Measurements from ENCODE around the gene NMBR.

Gene NMBR

DNA sequence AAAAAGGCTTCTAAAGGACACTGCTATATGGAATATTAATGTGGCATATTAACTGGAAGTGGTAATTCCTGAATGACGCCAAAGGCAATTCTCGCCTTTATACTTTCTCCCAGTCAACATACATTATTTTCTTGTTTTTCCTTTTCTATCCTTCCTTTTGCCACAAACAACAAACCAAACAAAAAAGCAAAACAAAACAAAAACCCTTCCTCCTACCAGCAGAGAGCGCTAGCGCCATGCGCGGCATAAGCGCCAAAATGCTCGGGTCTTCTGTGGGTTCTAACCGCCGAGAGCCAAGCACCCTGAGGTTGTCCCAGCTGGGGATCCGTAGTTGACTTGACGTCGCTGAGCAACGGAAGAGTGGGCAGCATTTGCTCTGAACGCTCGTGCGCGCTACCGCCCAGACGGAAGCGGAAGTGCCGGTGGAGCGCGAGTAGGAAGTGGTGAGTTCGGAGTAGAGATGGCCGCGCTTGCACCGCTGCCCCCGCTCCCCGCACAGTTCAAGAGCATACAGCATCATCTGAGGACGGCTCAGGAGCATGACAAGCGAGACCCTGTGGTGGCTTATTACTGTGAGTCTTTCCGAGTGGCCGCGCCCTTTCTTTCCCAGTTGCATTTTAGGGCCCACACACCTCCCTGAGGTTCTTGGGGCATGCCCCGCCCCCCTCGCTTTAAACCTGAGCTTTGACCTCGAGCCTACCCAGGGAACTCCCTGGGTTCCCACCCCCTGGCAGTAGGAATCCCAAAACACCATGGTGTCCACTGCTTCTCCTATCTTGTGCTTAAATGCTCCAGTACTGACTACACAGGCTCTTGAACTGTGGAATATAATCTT, at the start of gene NMBR, which contains the start of gene VTA1:
NMBR (minus strand) TSS at position 295 of the 835 bp plus-strand sequence. CDS start 58,464 bp downstream, outside the sequence.
VTA1 (plus strand) TSS at position 436 of the 835 bp plus-strand sequence; CDS start at position 461, 25 bp downstream.
- peak; percentile 100 for ATAC-seq
- TF ChIP-seq ARNTL (CRISPR knock-in tag; IDR thresholded peaks at IDR 0.05; ENCODE audit: borderline replicate concordance, low read depth), result no peak
- TF ChIP-seq CSDC2 (CRISPR knock-in tag; IDR thresholded peaks at IDR 0.05), result no peak
- no peak for TF ChIP-seq ZNF70 (CRISPR knock-in tag; IDR thresholded peaks at IDR 0.05)

DNA sequence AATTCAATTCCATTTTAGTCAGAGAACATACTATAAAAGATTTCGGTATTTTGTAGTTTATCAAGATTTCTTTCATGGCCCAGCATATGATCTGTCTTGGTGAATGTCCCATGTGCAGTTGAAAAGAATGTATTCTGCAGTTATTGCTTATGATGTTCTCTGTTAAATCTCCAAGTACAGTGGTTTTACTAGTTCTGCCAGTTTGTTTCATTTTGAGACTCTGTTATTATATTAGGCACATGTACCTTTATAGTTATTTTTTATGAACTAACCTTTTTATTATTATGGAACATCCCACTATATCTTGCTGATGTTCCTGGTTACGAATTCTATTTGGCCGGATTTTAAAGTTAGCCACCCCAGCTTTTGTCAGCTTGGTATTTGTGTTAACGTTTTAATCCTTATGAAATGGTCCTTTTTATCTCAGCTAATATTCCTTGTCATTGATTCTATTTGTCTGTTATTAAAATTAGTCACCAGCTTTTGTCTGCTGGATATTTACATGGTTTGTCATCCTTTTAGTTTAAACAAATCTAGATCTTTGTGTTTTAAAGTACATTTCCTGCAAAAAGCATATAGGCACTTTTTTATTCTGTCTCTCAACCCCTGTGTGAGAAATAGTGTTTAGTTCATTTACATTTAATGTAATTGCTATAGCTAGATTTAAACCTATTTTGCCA, 49.1 kb upstream of the NMBR start:
- no peak for ATAC-seq
- no peak for TF ChIP-seq PPARA (CRISPR knock-in tag; IDR thresholded peaks at IDR 0.05; ENCODE audit: borderline replicate concordance)
- TF ChIP-seq TOX (CRISPR knock-in tag; IDR thresholded peaks at IDR 0.05; ENCODE audit: borderline replicate concordance), result no peak
- no peak for TF ChIP-seq TSHZ2 (CRISPR knock-in tag; IDR thresholded peaks at IDR 0.05)
- no peak for TF ChIP-seq ZNF70 (CRISPR knock-in tag; IDR thresholded peaks at IDR 0.05)
- TF ChIP-seq ARNTL (CRISPR knock-in tag; IDR thresholded peaks at IDR 0.05; ENCODE audit: borderline replicate concordance, low read depth), result no peak
- TF ChIP-seq RARB (CRISPR knock-in tag; IDR thresholded peaks at IDR 0.05), result no peak
- TF ChIP-seq TCF4 (CRISPR knock-in tag; IDR thresholded peaks at IDR 0.05; ENCODE audit: borderline replicate concordance), result no peak
- TF ChIP-seq POU6F1 (CRISPR knock-in tag; IDR thresholded peaks at IDR 0.05; ENCODE audit: borderline replicate concordance, low read depth), result no peak
- no peak for TF ChIP-seq PATZ1 (CRISPR knock-in tag; IDR thresholded peaks at IDR 0.05; ENCODE audit: borderline replicate concordance)
- TF ChIP-seq ESRRG (CRISPR knock-in tag; IDR thresholded peaks at IDR 0.05), result no peak
- TF ChIP-seq ISL1 (CRISPR knock-in tag; IDR thresholded peaks at IDR 0.05), result no peak
- no peak for TF ChIP-seq ZFP3 (CRISPR knock-in tag; IDR thresholded peaks at IDR 0.05)
- TF ChIP-seq ZFP30 (CRISPR knock-in tag; IDR thresholded peaks at IDR 0.05), result no peak
- no peak for TF ChIP-seq CSRNP3 (CRISPR knock-in tag; IDR thresholded peaks at IDR 0.05)
- no peak for TF ChIP-seq ZNF8 (CRISPR knock-in tag; IDR thresholded peaks at IDR 0.05)
- TF ChIP-seq OSR1 (CRISPR knock-in tag; IDR thresholded peaks at IDR 0.05), result no peak
- TF ChIP-seq BACH2 (CRISPR knock-in tag; IDR thresholded peaks at IDR 0.05; ENCODE audit: borderline replicate concordance), result no peak
- TF ChIP-seq SNAI2 (CRISPR knock-in tag; IDR thresholded peaks at IDR 0.05), result no peak
- no peak for TF ChIP-seq CREB5 (CRISPR knock-in tag; IDR thresholded peaks at IDR 0.05; ENCODE audit: low read depth)
